GM13977 (cell line): ENCODE data around the gene PAAF1.

Experiments
- DNase-seq: peaks from one replicate; pipeline ENCODE4 v3.0.0; 2012; ENCODE audit warnings: low spot score
- CTCF ChIP-seq: IDR thresholded peaks from 2 replicates; pipeline ENCODE4 v1.5.1; 2012; ENCODE audit warnings: mild to moderate bottlenecking, control low read depth; ENCODE audit not compliant: insufficient read depth; ENCODE audit errors: extremely low read depth, missing control alignments
- in situ Hi-C: fragments of 300-500 bp; cut with MboI; formaldehyde crosslinking; loops from one replicate; pipeline ENCODE4 v1.12.0; 2022; ENCODE audit warnings: low sequenced_read_pairs, low pct_unique_long_range_greater_than_20kb, mixed read lengths, inconsistent platforms; ENCODE audit not compliant: unreplicated experiment

Gene PAAF1

GRCh38 chr11:73939096-73939495 lies 62.3 kb downstream of the PAAF1 start:
- in situ Hi-C loops, result no loop called here
- DNase-seq, result no peak
- TF ChIP-seq CTCF, result no peak

GRCh38 chr11:73940801-73941570 lies 64.2 kb downstream of the PAAF1 start:
- in situ Hi-C loops, result no loop called here

GRCh38 chr11:73942010-73942409 lies 65.2 kb downstream of the PAAF1 start:
- TF ChIP-seq CTCF, result no peak
- no peak for DNase-seq
- in situ Hi-C loops, result no loop called here

More at GRCh38 chr11:73940801-73941570, 64.2 kb downstream of the PAAF1 start:
- DNase-seq, result no peak
- no peak for TF ChIP-seq CTCF

- DNase-seq, result no peak
- in situ Hi-C loops, result no loop called here
- TF ChIP-seq CTCF, result no peak
These were observed 67.3 kb downstream of the PAAF1 start for GRCh38 chr11:73944085-73944484.

- TF ChIP-seq CTCF, result no peak
- no peak for DNase-seq
- in situ Hi-C loops, result no loop called here
These were observed 68.1 kb downstream of the PAAF1 start for GRCh38 chr11:73944901-73945300.

GRCh38 chr11:73945396-73945795 lies 68.6 kb downstream of the PAAF1 start:
- no peak for DNase-seq
- in situ Hi-C loops, result no loop called here
- no peak for TF ChIP-seq CTCF
